Ishikawa (cell line): ENCODE data around the gene COMTD1.

Experiments
- EP300 ChIP-seq: IDR thresholded peaks from 2 replicates; pipeline ENCODE4 v1.6.1; 2012; ENCODE audit warnings: borderline replicate concordance
- MAX ChIP-seq: IDR thresholded peaks from 2 replicates; pipeline ENCODE4 v1.6.1; 2012
- REST ChIP-seq: IDR thresholded peaks from 2 replicates; pipeline ENCODE4 v1.6.1; 2012; ENCODE audit warnings: low read depth, mild to moderate bottlenecking

GRCh38 chr10:75236178-75236825 is 545 bp upstream of the COMTD1 start:
- no peak for TF ChIP-seq EP300
- TF ChIP-seq REST = no peak
- TF ChIP-seq MAX = no peak
